Activated T-helper 17 cell treated with anti-CD3 and anti-CD28 coated beads, Interleukin-2, amount 50 U/mL, for 72 hours (primary cell): ENCODE measurements around the gene MRAS. TPM values are rescaled to one million over a fixed set of nuclear protein-coding genes. Genes with fewer than 3 reads are reported as not detected.
A peak's percentile ranks its signal among the peaks of the same experiment; 100 is the strongest.

ENCODE experiments used
- ATAC-seq: fragments of 150-1000 bp; cut with Tn5 transposase; replicated peaks from 2 replicates; pipeline ENCODE4 v1.10.0; 2021; ENCODE audit warnings: mild to moderate bottlenecking, moderate library complexity
- H3K27ac Mint-ChIP-seq: one replicate; pipeline ENCODE4 v1.8.0; 2022; ENCODE audit warnings: mixed read lengths
- H3K27me3 Mint-ChIP-seq: one replicate; pipeline ENCODE4 v1.8.0; 2022; ENCODE audit warnings: mixed read lengths
- H3K36me3 Mint-ChIP-seq: one replicate; pipeline ENCODE4 v1.8.0; 2022; ENCODE audit warnings: low read depth, mild to moderate bottlenecking, mixed read lengths
- H3K4me1 Mint-ChIP-seq: one replicate; pipeline ENCODE4 v1.8.0; 2022; ENCODE audit warnings: mixed read lengths
- H3K4me3 Mint-ChIP-seq: one replicate; pipeline ENCODE4 v1.8.0; 2022; ENCODE audit warnings: mild to moderate bottlenecking, mixed read lengths
- H3K9me3 Mint-ChIP-seq: one replicate; pipeline ENCODE4 v1.8.0; 2022; ENCODE audit warnings: mixed read lengths
- total RNA-seq, 2 donors: library from RNA; stranded (reverse); gene quantifications; one replicate each; pipeline ENCODE4 v1.2.3, GENCODE V29; 2022

Gene MRAS
- under 1 TPM; 0.37 to 0.67 TPM for total RNA-seq

- H3K4me1 Mint-ChIP-seq, result no peaks in the 10 kb centered on the region
- peaks cover 5% of the 10 kb centered on the region for H3K36me3 Mint-ChIP-seq
- ATAC-seq, result peak; percentile 77
- peak within 1 kb of the TSS; percentile 69 for H3K27ac Mint-ChIP-seq
- H3K27me3 Mint-ChIP-seq, result peaks cover 22% of the 10 kb centered on the region
- H3K9me3 Mint-ChIP-seq, result peaks cover 3% of the 10 kb centered on the region
- peak within 1 kb of the TSS; percentile 81 for H3K4me3 Mint-ChIP-seq
These were observed at the start of gene MRAS for GRCh38 chr3:138347960-138348753. MRAS (plus strand) TSS chr3:138348579; CDS start chr3:138372884, 24,305 bp downstream.

DNA sequence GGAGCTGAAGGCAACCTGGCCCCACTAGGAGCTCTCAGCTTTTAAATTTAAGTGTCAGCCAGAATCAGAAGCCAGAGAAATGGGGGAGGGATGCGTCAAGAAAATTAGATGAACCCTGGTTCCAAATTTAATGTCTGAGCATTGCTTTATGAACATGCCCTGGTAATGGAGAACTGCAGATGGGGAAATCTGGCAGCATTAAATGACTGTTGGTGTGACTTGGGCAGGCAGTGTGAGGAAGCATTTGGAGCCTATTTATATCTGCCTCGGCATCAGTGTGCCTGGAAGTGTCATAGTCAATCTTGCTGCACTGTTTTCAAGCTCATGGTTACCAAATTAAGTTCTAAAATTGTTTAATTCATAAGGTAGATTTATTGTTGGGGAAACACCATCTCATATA is 47.7 kb upstream of the MRAS start:
- Mint-ChIP-seq H3K27ac (peak overlapping the region; percentile 65), H3K27me3 (no peaks in the 10 kb centered on the region), H3K36me3 (peaks cover 46% of the 10 kb centered on the region), H3K4me3 (no peak overlapping the region), H3K4me1 (peaks cover 19% of the 10 kb centered on the region), H3K9me3 (no peaks in the 10 kb centered on the region)
- no peak for ATAC-seq

GRCh38 chr3:138303474-138303873 is 44.9 kb upstream of the MRAS start:
- no peak overlapping the region for H3K27ac Mint-ChIP-seq
- H3K9me3 Mint-ChIP-seq, result peaks cover 7% of the 10 kb centered on the region
- ATAC-seq, result no peak
- no peak overlapping the region for H3K4me3 Mint-ChIP-seq
- peaks cover 4% of the 10 kb centered on the region for H3K4me1 Mint-ChIP-seq
- no peaks in the 10 kb centered on the region for H3K27me3 Mint-ChIP-seq
- H3K36me3 Mint-ChIP-seq, result peaks cover 25% of the 10 kb centered on the region

DNA sequence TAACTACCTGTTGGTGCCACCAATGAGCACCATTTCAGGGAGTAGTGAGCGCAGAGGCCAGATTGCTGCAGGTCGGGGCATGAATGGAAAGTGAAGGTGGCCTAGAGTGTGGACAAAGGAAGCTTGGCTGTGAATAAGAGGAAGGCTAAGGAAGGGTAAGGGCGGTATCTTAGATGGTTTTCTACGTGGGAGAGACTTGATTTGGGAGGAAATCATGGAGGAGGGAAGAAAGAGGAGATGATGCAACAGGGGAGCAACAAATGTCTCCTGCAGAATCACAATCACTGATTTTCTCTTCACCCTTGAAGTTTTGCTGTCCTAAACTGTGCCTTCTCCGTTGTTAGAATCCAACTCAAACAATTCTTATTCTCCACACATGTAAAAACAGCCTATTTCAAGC is 40.5 kb upstream of the MRAS start:
- H3K4me1 Mint-ChIP-seq, result no peaks in the 10 kb centered on the region
- peaks cover 27% of the 10 kb centered on the region for H3K9me3 Mint-ChIP-seq
- H3K4me3 Mint-ChIP-seq, result no peak overlapping the region
- no peak for ATAC-seq
- H3K36me3 Mint-ChIP-seq, result peaks cover 11% of the 10 kb centered on the region
- H3K27me3 Mint-ChIP-seq, result no peaks in the 10 kb centered on the region
- no peak overlapping the region for H3K27ac Mint-ChIP-seq

GRCh38 chr3:138308783-138309182 is 39.6 kb upstream of the MRAS start:
- Mint-ChIP-seq H3K9me3 (peaks cover 27% of the 10 kb centered on the region), H3K4me1 (no peaks in the 10 kb centered on the region), H3K36me3 (peaks cover 11% of the 10 kb centered on the region), H3K27ac (no peak overlapping the region), H3K27me3 (no peaks in the 10 kb centered on the region), H3K4me3 (no peak overlapping the region)
- ATAC-seq, result no peak

DNA sequence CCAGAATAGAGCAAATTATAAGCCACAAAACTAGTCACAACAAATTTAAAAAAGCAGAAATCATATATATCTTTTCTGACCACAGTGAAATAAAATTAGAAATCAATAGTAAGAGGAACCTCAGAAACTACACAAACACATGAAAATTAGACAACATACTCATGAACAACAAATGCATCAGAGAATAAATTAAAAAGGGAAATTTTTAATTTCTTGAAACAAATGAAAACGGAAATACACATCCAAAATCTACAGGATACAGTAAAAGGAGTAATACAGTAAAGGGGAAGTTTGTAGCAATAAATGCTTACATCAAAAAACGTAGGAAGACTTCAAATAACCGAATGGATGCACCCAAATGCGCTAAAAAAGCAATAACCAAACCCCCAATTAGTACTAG is 37.9 kb upstream of the MRAS start:
- no peak for ATAC-seq

DNA sequence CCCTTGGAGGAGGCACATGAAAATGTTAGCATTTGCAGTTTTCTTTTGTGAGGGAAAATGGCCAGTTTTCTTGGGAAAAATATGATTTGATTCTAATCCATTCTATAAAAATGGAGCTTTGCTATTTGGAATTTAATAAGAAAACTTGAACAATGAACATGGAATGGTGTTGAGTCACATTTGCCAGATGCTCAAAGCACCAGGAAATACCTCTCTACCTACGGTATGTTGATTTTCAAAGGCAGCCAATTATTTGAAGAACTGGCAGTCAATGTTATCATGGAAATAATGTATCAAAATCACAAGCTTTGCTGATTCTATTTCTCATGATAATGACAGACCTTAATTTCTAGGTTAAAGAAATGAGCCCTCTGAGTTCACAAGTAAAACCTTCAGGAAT is 33.6 kb upstream of the MRAS start:
- no peaks in the 10 kb centered on the region for H3K36me3 Mint-ChIP-seq
- ATAC-seq, result no peak
- H3K27me3 Mint-ChIP-seq, result no peaks in the 10 kb centered on the region
- H3K4me3 Mint-ChIP-seq, result no peak overlapping the region
- H3K4me1 Mint-ChIP-seq, result no peaks in the 10 kb centered on the region
- no peak overlapping the region for H3K27ac Mint-ChIP-seq
- H3K9me3 Mint-ChIP-seq, result peaks cover 19% of the 10 kb centered on the region

More for the DNA sequence above, 37.9 kb upstream of the MRAS start:
- Mint-ChIP-seq H3K4me3 (no peak overlapping the region), H3K9me3 (peaks cover 27% of the 10 kb centered on the region), H3K27ac (no peak overlapping the region), H3K36me3 (peaks cover 6% of the 10 kb centered on the region), H3K4me1 (no peaks in the 10 kb centered on the region), H3K27me3 (no peaks in the 10 kb centered on the region)

- ATAC-seq, result no peak
- Mint-ChIP-seq H3K27me3 (no peaks in the 10 kb centered on the region), H3K4me3 (no peak overlapping the region), H3K27ac (no peak overlapping the region), H3K4me1 (peaks cover 5% of the 10 kb centered on the region), H3K36me3 (no peaks in the 10 kb centered on the region), H3K9me3 (peaks cover under 1% of the 10 kb centered on the region)
These were observed 30.7 kb upstream of the MRAS start for GRCh38 chr3:138317687-138318086.

DNA sequence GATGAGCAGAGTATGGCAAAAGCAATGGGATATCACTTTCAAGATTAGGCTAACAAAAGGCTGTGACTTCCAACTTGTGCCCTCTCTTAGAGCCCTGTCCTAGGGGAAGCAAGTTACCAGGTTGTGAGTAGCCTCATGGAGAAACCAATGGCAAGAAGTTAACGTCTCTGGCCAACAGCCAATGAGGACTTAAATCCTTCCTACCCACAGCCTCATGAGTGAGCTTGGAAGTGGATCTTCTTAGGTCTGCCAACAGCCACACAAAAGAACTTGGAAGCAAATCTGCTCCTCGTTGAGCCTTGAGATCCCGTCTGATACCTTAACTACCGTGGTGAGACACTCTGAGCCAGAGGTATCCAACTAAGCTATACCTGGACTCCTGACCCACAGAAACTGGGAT is 24.4 kb upstream of the MRAS start:
- ATAC-seq, result no peak
- Mint-ChIP-seq H3K9me3 (no peaks in the 10 kb centered on the region), H3K27me3 (no peaks in the 10 kb centered on the region), H3K4me3 (no peak overlapping the region), H3K27ac (peak overlapping the region; percentile 57), H3K36me3 (no peaks in the 10 kb centered on the region), H3K4me1 (peaks cover 21% of the 10 kb centered on the region)

DNA sequence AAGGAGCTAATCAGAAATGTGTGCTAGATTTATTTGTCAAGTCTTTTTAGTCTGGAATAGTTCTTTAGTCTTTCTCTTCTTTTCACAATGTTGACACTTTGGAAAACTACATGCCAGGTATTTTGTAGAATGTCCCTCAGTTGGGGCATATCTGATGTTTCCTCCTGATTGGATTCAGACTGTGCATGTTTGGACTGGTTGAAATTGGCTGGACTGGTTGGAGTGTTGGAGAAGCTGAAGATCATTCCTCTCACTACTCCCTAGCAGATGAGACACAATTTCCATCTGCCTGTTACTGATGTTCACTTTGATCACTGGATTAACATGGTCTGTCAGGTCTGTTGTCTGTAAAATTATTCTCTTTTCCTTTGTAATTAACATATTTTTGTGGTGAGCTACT is 22.4 kb upstream of the MRAS start:
- Mint-ChIP-seq H3K4me1 (peaks cover 28% of the 10 kb centered on the region), H3K9me3 (no peaks in the 10 kb centered on the region), H3K36me3 (no peaks in the 10 kb centered on the region), H3K27ac (no peak overlapping the region), H3K27me3 (no peaks in the 10 kb centered on the region), H3K4me3 (no peak overlapping the region)
- no peak for ATAC-seq

DNA sequence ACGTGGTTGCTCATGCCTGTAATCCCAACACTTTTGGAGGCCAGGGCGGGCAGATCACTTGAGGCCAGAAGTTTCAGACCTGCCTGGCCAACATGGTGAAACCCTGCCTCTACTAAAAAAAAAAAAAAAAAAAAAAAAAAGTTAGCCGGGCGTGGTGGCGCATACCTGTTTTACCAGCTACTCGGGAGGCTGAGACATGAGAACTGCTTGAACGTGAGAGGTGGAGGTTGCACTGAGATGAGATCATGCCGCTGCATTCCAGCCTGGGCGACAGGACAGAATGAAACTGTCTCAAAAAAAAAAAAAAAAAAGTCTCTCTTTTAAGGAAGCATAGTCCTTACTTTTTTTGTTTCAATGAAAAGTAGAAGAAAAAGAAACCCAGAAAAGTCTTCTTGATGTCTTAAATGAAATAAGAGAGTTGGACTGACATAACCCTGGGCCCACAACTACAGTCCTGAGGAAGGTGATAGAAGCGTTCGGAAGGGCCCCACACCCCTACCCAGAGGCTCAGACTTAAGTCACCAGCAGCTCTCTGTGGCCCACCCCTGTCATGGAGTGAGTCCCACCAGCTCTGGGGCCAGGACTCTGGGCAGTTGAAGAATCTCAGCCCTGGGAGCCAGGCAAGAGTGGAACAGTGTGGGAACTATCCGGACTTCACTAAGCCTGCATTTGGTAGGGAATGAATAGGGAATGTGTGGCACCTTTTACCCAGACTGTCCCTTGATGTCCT is 21.3 kb upstream of the MRAS start:
- no peaks in the 10 kb centered on the region for H3K9me3 Mint-ChIP-seq
- H3K27ac Mint-ChIP-seq, result peak overlapping the region; percentile 90
- ATAC-seq, result no peak
- peaks cover 32% of the 10 kb centered on the region for H3K4me1 Mint-ChIP-seq
- H3K36me3 Mint-ChIP-seq, result no peaks in the 10 kb centered on the region
- H3K27me3 Mint-ChIP-seq, result no peaks in the 10 kb centered on the region
- H3K4me3 Mint-ChIP-seq, result peak overlapping the region; percentile 90

- Mint-ChIP-seq H3K27me3 (no peaks in the 10 kb centered on the region), H3K9me3 (no peaks in the 10 kb centered on the region), H3K27ac (peak overlapping the region; percentile 90), H3K36me3 (no peaks in the 10 kb centered on the region), H3K4me3 (peak overlapping the region; percentile 90), H3K4me1 (peaks cover 27% of the 10 kb centered on the region)
- peak; percentile 56 for ATAC-seq
These were observed 20.5 kb upstream of the MRAS start for GRCh38 chr3:138327831-138328230.

DNA sequence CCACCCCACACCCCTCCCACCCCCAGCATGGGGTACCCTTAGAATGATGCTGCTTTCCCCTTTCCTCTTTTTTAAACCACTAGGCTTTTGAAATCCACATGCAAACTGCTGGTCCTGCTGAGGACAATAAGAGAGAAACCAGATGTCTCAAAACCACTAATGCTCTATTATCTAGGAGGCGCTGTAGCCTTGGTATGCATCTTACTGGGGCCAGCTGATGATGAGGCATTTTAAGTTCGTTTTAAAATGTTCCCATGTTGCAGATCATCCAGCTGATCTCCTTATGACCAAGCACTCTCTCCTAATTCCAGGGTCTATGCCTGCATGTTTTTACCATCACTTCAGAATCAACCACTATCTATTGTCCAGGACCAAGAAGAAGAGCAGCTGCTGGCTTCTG is 20.0 kb upstream of the MRAS start:
- peaks cover 27% of the 10 kb centered on the region for H3K4me1 Mint-ChIP-seq
- no peak for ATAC-seq
- H3K4me3 Mint-ChIP-seq, result peak overlapping the region; percentile 90
- no peaks in the 10 kb centered on the region for H3K27me3 Mint-ChIP-seq
- no peaks in the 10 kb centered on the region for H3K9me3 Mint-ChIP-seq
- no peaks in the 10 kb centered on the region for H3K36me3 Mint-ChIP-seq
- H3K27ac Mint-ChIP-seq, result peak overlapping the region; percentile 90

- Mint-ChIP-seq H3K36me3 (no peaks in the 10 kb centered on the region), H3K27ac (peak within 1 kb of the TSS; percentile 90), H3K4me1 (peaks cover 27% of the 10 kb centered on the region), H3K4me3 (peak within 1 kb of the TSS; percentile 90), H3K9me3 (no peaks in the 10 kb centered on the region), H3K27me3 (no peaks in the 10 kb centered on the region)
- ATAC-seq, result peak; percentile 87
These were observed 19.0 kb upstream of the MRAS start, which contains the start of gene NME9 for GRCh38 chr3:138329127-138329983. NME9 (minus strand) TSS chr3:138329851; CDS start chr3:138329335, 516 bp downstream.
